Duodenal mucosa (tissue), 2 donors: Measurements from ENCODE around the gene PRPF39.

Source experiments
- H3K27ac ChIP-seq: one replicate; pipeline ENCODE4 v1.7.0; 2013; ENCODE audit warnings: low read depth, low read length
- H3K27me3 ChIP-seq, 2 donors: one replicate each; pipeline ENCODE4 v1.7.0; 2013; ENCODE audit warnings: low read length in 2 of 2, control low read depth in 1 of 2; ENCODE audit not compliant: insufficient read depth in 2 of 2, control insufficient read depth in 1 of 2
- H3K36me3 ChIP-seq, 2 donors: one replicate each; pipeline ENCODE4 v1.7.0; 2013; ENCODE audit warnings: low read length in 2 of 2, control low read depth in 1 of 2; ENCODE audit not compliant: insufficient read depth in 2 of 2, control insufficient read depth in 1 of 2
- H3K4me1 ChIP-seq, 2 donors: one replicate each; pipeline ENCODE4 v1.7.0; 2013; ENCODE audit warnings: low read length in 2 of 2, control low read depth in 1 of 2; ENCODE audit not compliant: insufficient read depth in 2 of 2, control insufficient read depth in 1 of 2
- H3K4me3 ChIP-seq, 2 donors: one replicate each; pipeline ENCODE4 v1.7.0; 2013; ENCODE audit warnings: low read length in 2 of 2, low read depth in 1 of 2
- H3K9ac ChIP-seq, 2 donors: one replicate each; pipeline ENCODE4 v1.7.0; 2013; ENCODE audit warnings: low read length in 2 of 2, low read depth in 1 of 2
- H3K9me3 ChIP-seq, 2 donors: one replicate each; pipeline ENCODE4 v1.7.0; 2013; ENCODE audit warnings: low read length in 2 of 2, control low read depth in 1 of 2; ENCODE audit not compliant: control insufficient read depth in 1 of 2

The PRPF39 gene

DNA sequence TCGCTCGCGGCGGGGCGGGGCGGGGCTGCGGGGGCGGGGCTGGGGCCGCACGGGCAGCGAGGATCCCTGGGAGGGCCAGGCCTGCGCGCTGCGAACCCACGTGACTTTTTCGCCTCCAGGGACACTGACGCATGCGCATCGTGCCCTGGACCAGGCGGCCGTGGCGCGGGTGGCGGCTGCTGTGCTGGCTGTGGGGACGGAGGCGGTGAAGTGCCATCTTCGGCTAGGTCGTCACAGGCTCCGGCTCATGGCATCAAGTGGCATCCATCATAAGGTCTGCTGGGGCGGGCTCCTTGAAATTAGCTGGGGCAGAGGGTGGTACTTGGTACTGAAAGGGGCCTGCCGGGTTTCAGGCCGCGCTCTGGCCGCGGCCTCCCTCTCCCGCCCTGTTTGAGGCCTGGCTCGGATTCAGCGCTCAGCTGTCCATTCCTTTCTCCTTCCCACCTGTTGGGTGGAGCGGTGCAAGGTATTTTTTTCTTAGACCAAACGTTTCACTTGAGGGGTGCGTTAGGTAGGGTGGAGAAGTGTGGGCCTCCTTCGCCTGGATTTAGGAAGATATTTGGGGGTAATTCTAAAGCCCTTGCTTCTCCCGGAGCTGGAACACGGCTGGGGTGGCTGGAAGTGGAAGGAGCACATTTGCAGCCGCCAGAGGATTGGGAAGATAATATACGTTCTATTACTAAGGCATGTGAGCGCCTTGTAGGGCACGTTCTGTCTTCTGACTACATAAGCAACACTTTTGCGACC, at the start of gene PRPF39:
Gene PRPF39 (plus strand): TSS at position 141 of the 747 bp plus-strand sequence. CDS start 11,124 bp downstream, outside the sequence.
- Histone ChIP-seq H3K9ac (peak within 1 kb of the TSS; percentile 84 to 86), H3K9me3 (no peaks in the 10 kb centered on the region), H3K27me3 (no peaks in the 10 kb centered on the region), H3K36me3 (no peaks in the 10 kb centered on the region), H3K4me1 (peaks cover 32 to 41% of the 10 kb centered on the region in 2 donors), H3K4me3 (peak within 1 kb of the TSS; percentile 77 to 94), H3K27ac (peak within 1 kb of the TSS; percentile 69)

DNA sequence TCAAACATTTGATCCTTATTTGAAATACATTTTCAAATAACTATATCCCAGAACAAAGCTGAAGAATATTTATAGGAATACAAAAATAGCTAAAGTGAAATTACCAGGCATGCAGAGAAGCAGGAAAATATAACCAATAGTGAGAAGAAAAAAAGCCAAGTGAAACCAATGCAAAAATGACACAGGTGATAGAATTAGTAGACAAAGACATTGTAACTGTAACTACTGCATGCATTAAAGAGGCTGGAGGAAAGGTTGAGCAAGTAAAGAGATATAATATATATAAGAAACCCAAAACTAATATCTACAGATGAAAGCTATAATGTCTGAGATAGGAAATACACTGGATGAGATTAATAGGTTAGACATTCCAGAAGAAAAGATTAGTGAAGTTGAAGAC, 49.2 kb upstream of the PRPF39 start:
- H3K36me3 ChIP-seq = peaks cover 26 to 33% of the 10 kb centered on the region in 2 donors
- H3K27ac ChIP-seq = no peak overlapping the region
- H3K27me3 ChIP-seq = no peaks in the 10 kb centered on the region
- peaks cover 0 to 3% of the 10 kb centered on the region in 2 donors for H3K9me3 ChIP-seq
- no peaks in the 10 kb centered on the region for H3K4me1 ChIP-seq
- no peak overlapping the region for H3K4me3 ChIP-seq
- no peak overlapping the region for H3K9ac ChIP-seq

GRCh38 chr14:45038256-45038655, 45.7 kb upstream of the PRPF39 start:
- H3K36me3 ChIP-seq = peaks cover 23 to 30% of the 10 kb centered on the region in 2 donors
- no peaks in the 10 kb centered on the region for H3K27me3 ChIP-seq
- peaks cover 0 to 3% of the 10 kb centered on the region in 2 donors for H3K9me3 ChIP-seq

GRCh38 chr14:45038865-45039264, 45.1 kb upstream of the PRPF39 start:
- Histone ChIP-seq H3K9ac (no peak overlapping the region), H3K4me3 (no peak overlapping the region), H3K4me1 (no peaks in the 10 kb centered on the region), H3K9me3 (peaks cover 0 to 3% of the 10 kb centered on the region in 2 donors), H3K27ac (no peak overlapping the region), H3K36me3 (peaks cover 20 to 30% of the 10 kb centered on the region in 2 donors), H3K27me3 (no peaks in the 10 kb centered on the region)

More at GRCh38 chr14:45038256-45038655, 45.7 kb upstream of the PRPF39 start:
- Histone ChIP-seq H3K4me1 (no peaks in the 10 kb centered on the region), H3K4me3 (no peak overlapping the region), H3K9ac (no peak overlapping the region), H3K27ac (no peak overlapping the region)

DNA sequence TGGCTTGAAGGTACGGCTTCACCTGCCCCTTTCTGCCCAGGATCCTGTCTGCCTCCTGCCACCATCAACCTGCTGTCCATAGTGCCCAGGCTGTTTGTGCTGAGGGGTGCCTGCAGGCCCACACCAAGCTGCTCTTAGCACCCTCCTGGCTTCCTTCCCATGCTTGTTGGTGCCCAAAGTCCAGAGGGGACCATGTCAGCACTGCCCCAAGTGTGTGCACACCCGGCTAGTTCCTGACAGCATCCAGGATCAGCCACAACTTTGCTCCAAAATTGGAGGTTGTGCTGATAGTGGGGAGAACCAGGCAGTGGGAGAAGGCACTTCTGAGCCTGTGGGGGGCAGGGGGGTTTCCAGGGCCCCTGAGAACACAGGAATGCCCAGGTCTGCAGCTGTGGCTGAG, 44.5 kb upstream of the PRPF39 start:
- Histone ChIP-seq H3K4me3 (no peak overlapping the region), H3K9me3 (peaks cover 0 to 3% of the 10 kb centered on the region in 2 donors), H3K9ac (no peak overlapping the region), H3K27ac (no peak overlapping the region), H3K4me1 (no peaks in the 10 kb centered on the region), H3K36me3 (peaks cover 18 to 26% of the 10 kb centered on the region in 2 donors), H3K27me3 (no peaks in the 10 kb centered on the region)

DNA sequence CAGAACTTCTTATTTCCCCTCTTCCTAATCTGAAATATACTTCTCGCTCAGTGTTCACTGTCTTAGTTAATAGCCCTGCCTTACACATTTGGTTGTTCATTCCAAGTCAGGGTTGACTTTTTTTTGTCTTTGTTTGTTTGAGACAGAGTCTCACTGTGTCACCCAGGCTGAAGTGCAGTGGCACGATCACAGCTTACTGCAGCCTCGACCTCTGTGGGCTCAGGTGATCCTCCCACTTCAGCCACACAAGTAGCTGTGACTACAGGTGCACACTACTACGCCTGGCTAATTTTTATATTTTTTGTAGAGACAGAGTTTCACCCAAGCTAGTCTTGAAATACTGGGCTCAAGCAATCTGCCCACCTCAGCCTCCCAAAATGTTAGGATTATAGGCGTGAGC, 42.3 kb upstream of the PRPF39 start:
- no peak overlapping the region for H3K4me3 ChIP-seq
- H3K9ac ChIP-seq = no peak overlapping the region
- no peaks in the 10 kb centered on the region for H3K4me1 ChIP-seq
- H3K27ac ChIP-seq = no peak overlapping the region
- H3K9me3 ChIP-seq = peaks cover 0 to 3% of the 10 kb centered on the region in 2 donors
- H3K27me3 ChIP-seq = no peaks in the 10 kb centered on the region
- peaks cover 23 to 30% of the 10 kb centered on the region in 2 donors for H3K36me3 ChIP-seq

DNA sequence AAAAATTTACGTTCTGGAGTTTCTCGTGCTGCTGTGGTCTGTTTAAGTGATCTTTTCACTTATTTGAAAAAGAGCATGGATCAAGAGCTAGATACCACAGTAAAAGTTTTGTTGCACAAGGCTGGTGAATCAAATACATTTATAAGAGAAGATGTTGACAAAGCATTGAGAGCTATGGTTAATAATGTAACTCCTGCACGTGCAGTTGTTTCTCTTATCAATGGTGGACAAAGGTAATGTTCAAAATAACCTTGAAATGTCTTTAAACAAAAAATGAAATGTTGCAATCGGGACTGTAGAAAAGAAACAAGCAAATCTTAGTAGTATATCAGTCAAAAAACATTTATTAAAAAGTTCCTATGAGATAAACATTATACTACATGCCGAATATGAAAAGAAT, 39.3 kb upstream of the PRPF39 start:
- Histone ChIP-seq H3K9ac (no peak overlapping the region), H3K9me3 (no peaks in the 10 kb centered on the region), H3K36me3 (peaks cover 8 to 12% of the 10 kb centered on the region in 2 donors), H3K27me3 (no peaks in the 10 kb centered on the region), H3K4me3 (no peak overlapping the region), H3K4me1 (no peaks in the 10 kb centered on the region), H3K27ac (no peak overlapping the region)

DNA sequence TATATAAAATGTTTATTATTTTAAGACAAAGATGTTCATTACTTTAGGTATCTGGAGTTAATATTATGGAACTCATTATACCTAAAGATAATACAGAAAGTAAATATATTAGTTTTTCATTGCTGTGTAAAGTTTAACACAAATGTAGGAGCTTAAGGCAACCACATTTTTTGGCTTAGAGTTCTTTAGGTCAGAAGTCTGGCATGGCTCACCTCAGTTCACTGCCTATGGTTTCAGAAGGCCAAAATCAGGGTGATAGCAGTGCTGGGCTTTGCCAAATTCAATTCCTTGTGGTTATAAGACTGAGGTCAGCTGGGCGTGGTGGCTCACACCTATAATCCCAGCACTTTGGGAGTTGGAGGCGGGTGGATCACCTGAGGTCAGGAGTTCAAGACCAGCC, 35.5 kb upstream of the PRPF39 start:
- Histone ChIP-seq H3K36me3 (peaks cover 8 to 20% of the 10 kb centered on the region in 2 donors), H3K27me3 (no peaks in the 10 kb centered on the region)

DNA sequence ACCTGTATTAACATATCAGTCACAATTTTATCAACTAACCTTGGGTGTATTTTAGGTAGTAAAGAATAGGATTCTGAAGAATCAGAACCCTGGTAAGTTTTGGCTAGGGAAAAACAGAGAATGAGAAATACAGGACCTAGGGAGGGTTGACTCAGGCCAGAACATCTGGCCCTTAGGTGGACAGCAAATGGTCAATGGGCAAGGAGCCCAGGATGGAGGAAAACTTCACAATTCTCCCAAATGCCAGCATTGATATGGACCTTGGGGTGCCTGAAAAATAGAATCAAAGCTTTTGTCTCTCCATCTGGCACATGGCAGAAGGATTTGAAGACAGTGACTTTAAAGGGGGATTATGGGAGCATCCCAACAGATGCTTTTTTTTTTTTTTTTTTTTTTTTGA, 32.7 kb upstream of the PRPF39 start:
- H3K27ac ChIP-seq = no peak overlapping the region
- H3K27me3 ChIP-seq = no peaks in the 10 kb centered on the region
- no peak overlapping the region for H3K9ac ChIP-seq
- H3K36me3 ChIP-seq = peaks cover 14 to 28% of the 10 kb centered on the region in 2 donors
- no peaks in the 10 kb centered on the region for H3K4me1 ChIP-seq
- H3K4me3 ChIP-seq = no peak overlapping the region
- no peaks in the 10 kb centered on the region for H3K9me3 ChIP-seq

More for the DNA sequence above, 35.5 kb upstream of the PRPF39 start:
- Histone ChIP-seq H3K4me1 (no peaks in the 10 kb centered on the region), H3K9me3 (no peaks in the 10 kb centered on the region), H3K9ac (no peak overlapping the region), H3K27ac (no peak overlapping the region), H3K4me3 (no peak overlapping the region)

- Histone ChIP-seq H3K4me1 (no peaks in the 10 kb centered on the region), H3K36me3 (peaks cover 7 to 25% of the 10 kb centered on the region in 2 donors), H3K27me3 (no peaks in the 10 kb centered on the region), H3K9ac (no peak overlapping the region), H3K4me3 (no peak overlapping the region), H3K27ac (no peak overlapping the region), H3K9me3 (no peaks in the 10 kb centered on the region)
Observed at GRCh38 chr14:45051896-45052295, 32.0 kb upstream of the PRPF39 start.
